ENCODE data around the gene ARFGAP2.

- TF ChIP-seq EZH2 (optimal IDR thresholded peaks at IDR 0.05; ENCODE audit: low read depth, low read length): no peak
- no peak for TF ChIP-seq CTCF (IDR thresholded peaks at IDR 0.05; ENCODE audit: low read length)
Measured at GRCh38 chr11:47166368-47166767, 10.3 kb downstream of the ARFGAP2 start.
